A673 (cell line): Measurements from ENCODE around the gene ACSL6.

Experiments used
- CTCF ChIP-seq: fragments of 300-800, 200-600 bp; sonication (generic); conservative IDR thresholded peaks from 2 replicates; pipeline ENCODE4 v1.5.1; 2017; ENCODE audit warnings: low read depth, mild to moderate bottlenecking, antibody characterized with exemption, low read length, moderate library complexity, mixed read lengths
- EZH2 ChIP-seq: fragments of 200-600 bp; sonication (generic); IDR thresholded peaks from 2 replicates; pipeline ENCODE4 v1.6.1; 2017; ENCODE audit warnings: borderline replicate concordance, low read depth, mild to moderate bottlenecking, mixed read lengths, antibody characterized with exemption, low read length; ENCODE audit not compliant: poor library complexity, severe bottlenecking

- TF ChIP-seq CTCF (no peak), EZH2 (no peak)
Measured at GRCh38 chr5:131976414-131977211, 34.8 kb downstream of the ACSL6 start.
